GDM1 (cell line): ENCODE data around the gene RHEX.

Experiments used
- DNase-seq: peaks from one replicate; lab custom pipeline; 2025; lab: John Stamatoyannopoulos, UW

The RHEX gene

DNA sequence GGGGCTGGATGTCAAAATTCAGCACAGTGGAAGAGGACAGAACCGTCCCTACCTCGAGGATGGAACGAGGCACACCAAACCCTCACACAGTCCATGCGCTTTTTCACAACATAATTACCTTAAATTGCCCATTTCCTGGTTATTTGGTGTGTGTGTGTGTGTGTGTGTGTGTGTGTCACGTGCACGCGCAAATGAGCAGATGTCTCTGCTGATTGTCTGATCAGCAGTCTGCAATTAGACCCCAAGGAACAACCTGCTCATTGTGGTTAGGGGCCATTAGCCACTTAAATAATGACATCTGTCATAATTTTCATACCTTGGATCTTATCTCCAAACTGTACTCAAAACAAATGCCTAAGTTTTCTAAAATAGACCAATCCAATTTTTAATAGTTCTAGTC lies 41.1 kb downstream of the RHEX start:
- no peak for DNase-seq

GRCh38 chr1:206097381-206097780 lies 44.4 kb downstream of the RHEX start:
- DNase-seq: no peak

DNA sequence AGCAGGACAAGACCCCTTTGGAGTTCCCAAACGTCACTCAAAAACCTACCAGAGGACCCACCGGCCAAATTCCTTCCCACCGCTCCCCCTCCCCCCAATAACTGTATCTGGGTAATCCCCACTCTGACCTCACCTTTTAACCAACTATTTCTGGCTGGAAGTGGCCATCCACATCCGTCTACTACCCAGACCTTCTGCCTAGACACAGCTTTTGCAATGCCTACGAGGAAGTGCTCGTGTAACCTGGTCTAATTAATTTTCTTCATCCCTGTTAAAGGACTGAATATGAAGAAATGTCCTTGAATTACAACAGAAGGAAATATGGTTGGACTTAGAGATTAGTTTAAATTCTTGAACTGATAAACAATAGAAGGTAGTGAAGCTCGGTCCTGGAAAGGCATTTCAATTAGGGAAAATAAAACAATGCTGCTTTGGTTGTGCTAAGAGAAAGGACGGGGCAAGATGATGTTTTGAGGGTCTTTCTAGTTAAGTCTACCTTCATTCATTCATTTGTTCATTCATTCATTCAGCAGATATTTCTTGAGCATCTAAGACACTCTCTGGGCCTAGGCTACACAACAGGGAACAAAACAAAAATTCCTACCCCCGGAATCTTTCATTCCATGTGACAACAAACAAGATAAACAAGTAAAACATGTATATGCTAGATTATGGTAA lies 45.4 kb downstream of the RHEX start:
- DNase-seq: no peak

GRCh38 chr1:206100226-206100815 lies 47.3 kb downstream of the RHEX start:
- DNase-seq: no peak

- no peak for DNase-seq
These were observed 48.5 kb downstream of the RHEX start for GRCh38 chr1:206101351-206102045.

DNA sequence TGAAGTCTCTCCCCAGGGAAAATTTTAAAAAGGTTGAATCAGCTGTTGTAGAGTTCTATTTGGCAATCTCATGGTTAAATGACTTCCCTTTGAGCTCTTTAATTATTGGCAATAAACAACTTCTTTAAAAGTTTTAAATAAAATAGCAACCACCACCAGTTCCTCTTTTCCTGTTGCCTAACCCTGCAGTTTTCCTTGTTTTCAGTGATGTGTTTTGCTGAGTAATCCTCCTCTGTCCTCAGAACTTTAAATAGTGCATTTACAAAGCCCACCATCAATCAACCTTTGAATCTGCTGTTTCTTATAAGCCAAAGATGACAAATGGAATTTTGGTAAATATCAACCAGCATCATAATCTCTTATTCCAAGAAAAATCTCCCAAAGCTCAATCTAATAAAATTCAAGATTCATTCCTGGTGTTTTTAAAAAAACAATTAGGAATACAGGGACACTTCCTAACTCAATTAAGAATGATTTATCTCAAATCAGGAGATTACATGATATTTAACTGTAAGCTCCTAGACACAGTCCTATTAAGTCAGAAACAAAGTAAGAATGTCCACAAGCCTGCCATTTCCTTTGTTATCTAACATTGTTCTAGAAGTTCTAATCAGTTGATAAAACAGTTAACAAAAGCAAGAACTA lies 49.4 kb downstream of the RHEX start:
- DNase-seq: peak; percentile 59

DNA sequence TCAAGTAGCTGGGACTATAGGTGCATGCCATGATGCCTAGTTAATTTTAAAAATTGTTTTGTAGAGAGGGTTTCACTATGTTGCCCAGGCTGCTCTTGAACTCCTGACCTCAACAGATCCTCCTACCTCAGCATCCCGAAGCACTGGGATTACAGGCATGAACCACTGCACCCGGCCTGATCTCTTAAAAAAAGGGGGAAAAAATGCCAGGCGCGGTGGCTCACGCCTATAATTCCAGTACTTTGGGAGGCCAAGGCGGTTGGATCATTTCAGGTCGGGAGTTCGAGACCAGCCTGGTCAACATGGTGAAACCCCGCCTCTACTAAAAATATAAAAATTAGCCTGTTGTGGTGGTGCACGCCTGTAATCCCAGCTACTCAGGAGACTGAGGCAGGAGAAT lies 51.0 kb downstream of the RHEX start:
- DNase-seq: no peak

GRCh38 chr1:206105464-206105995 lies 52.6 kb downstream of the RHEX start:
- no peak for DNase-seq

GRCh38 chr1:206106328-206107167 lies 53.6 kb downstream of the RHEX start:
- DNase-seq: peak; percentile 76

DNA sequence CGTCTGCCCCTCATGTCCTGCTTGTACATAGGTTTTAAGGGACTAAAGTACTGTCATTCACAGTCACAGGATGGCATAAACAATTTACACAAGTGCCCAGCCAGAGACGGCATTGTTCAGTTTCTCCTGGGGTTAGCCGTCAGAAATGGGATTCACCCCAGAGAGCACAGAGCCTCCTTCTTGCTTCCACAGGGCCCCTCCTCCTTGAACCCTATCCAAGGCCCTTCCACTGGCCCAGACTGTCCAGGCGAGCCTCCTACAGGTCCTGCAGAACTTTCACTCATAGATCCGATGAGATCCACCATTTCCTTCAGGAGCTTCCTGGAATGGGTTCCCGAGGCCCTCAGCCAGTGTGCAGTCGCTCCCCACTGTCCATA lies 54.2 kb downstream of the RHEX start:
- no peak for DNase-seq

GRCh38 chr1:206108635-206109034 lies 55.7 kb downstream of the RHEX start:
- no peak for DNase-seq

DNA sequence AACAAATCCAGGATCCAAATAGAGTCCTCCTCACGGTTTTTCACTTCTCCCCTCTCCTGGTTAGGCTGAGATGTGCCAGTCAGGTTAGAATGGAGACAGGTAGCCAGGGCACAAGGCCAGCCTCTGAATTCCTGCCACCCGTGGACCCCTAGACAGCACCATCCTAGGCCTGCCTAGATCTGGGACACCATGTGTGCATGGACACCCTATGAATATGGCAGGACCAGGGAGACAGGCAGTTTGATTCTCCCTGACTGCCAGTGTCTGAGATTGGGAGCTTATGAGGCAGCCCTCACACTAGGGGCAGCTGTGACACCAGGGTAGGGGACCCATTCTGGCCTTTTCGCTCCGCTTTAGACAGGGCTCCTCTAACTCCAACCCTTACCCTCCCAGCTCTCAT lies 56.7 kb downstream of the RHEX start:
- DNase-seq: no peak

GRCh38 chr1:206110161-206110560 lies 57.2 kb downstream of the RHEX start:
- DNase-seq: no peak

GRCh38 chr1:206110820-206111219 lies 57.8 kb downstream of the RHEX start:
- DNase-seq: no peak

GRCh38 chr1:206111271-206111927 lies 58.4 kb downstream of the RHEX start:
- DNase-seq: no peak

GRCh38 chr1:206112600-206113301 lies 59.8 kb downstream of the RHEX start:
- no peak for DNase-seq

- DNase-seq: no peak
These were observed 62.0 kb downstream of the RHEX start for GRCh38 chr1:206114692-206115640.

DNA sequence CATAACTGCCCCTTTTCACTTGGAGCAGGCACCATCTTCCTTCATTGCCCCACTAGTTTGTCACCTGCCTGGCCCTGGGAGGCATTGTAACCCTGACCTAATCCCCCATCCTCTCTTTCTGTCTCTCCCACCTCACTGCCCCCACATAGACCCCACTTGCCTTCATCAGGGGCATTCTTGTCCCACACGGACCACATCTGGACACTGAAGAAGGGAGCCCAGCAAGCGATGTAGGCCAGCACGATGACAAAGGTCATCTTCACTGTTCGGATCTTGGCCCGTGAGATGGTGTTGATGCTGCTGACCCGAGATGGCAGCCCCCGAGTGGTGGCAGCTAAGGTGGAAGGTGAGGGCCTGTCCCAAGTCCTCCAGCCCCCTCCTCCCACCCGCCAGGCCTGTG lies 62.8 kb downstream of the RHEX start:
- DNase-seq: no peak

- no peak for DNase-seq
These were observed 63.4 kb downstream of the RHEX start for GRCh38 chr1:206116191-206116872.
